ENCODE data around the gene LAMA5. TPM values are rescaled to one million over a fixed set of nuclear protein-coding genes. Genes with fewer than 3 reads are reported as not detected.

Gene LAMA5
- total RNA-seq, 4 donors from 2014 or later, result 93.9 to 179 (median 117) TPM

- DNase-seq, result no peak
- H3K4me1 ChIP-seq, result peaks cover 6 to 7% of the 10 kb centered on the region in 2 donors
- WGBS, 2 donors, result 93 to 94% methylated on average over 31 of the region's 31 CpGs
- no peaks in the 10 kb centered on the region for H3K27me3 ChIP-seq
- TF ChIP-seq CTCF (IDR thresholded peaks at IDR 0.05), result no peak
- no peak for TF ChIP-seq POLR2A (IDR thresholded peaks at IDR 0.05)
- peaks cover 56 to 59% of the 10 kb centered on the region in 2 donors for H3K36me3 ChIP-seq
- no peaks in the 10 kb centered on the region for H3K9me3 ChIP-seq
- intact Hi-C loops (cut with DNase I), result no loop called here
- no peak overlapping the region for H3K4me3 ChIP-seq (replicated peaks in 1 of 3)
- no peak overlapping the region for H3K27ac ChIP-seq
Measured at GRCh38 chr20:62281161-62281933, 85.8 kb downstream of the LAMA5 start.

- no peak overlapping the region for H3K4me3 ChIP-seq (replicated peaks in 1 of 3)
- no peaks in the 10 kb centered on the region for H3K9me3 ChIP-seq
- no peaks in the 10 kb centered on the region for H3K27me3 ChIP-seq
- 88% methylated on average over 4 of the region's 4 CpGs for WGBS, 2 donors
- TF ChIP-seq CTCF (IDR thresholded peaks at IDR 0.05) (no peak), POLR2A (IDR thresholded peaks at IDR 0.05) (no peak)
- intact Hi-C loops (cut with DNase I), result no loop called here
- peaks cover 51 to 53% of the 10 kb centered on the region in 2 donors for H3K36me3 ChIP-seq
- peaks cover 12 to 16% of the 10 kb centered on the region in 2 donors for H3K4me1 ChIP-seq
- no peak for DNase-seq
- H3K27ac ChIP-seq, result no peak overlapping the region
Measured at GRCh38 chr20:62280303-62280702, 86.8 kb downstream of the LAMA5 start.

- Histone ChIP-seq H3K36me3 (peaks cover 49% of the 10 kb centered on the region in 2 donors), H3K27ac (peak overlapping the region in 1 of 3 donors; percentile 12), H3K4me1 (peaks cover 23 to 24% of the 10 kb centered on the region in 2 donors), H3K9me3 (no peaks in the 10 kb centered on the region), H3K4me3 (replicated peaks in 1 of 3) (no peak overlapping the region), H3K27me3 (no peaks in the 10 kb centered on the region)
- DNase-seq, result no peak
- TF ChIP-seq CTCF (IDR thresholded peaks at IDR 0.05), result no peak
- WGBS, 2 donors, result 79 to 81% methylated on average over 13 of the region's 13 CpGs
- intact Hi-C loops (cut with DNase I), result no loop called here
Measured at GRCh38 chr20:62277253-62277652, 89.9 kb downstream of the LAMA5 start.

- peaks cover 23 to 24% of the 10 kb centered on the region in 2 donors for H3K4me1 ChIP-seq
- no peaks in the 10 kb centered on the region for H3K9me3 ChIP-seq
- H3K4me3 ChIP-seq (replicated peaks in 1 of 3), result no peak overlapping the region
- peak overlapping the region in 2 of 3 donors; percentile 12 to 55 for H3K27ac ChIP-seq
- H3K36me3 ChIP-seq, result peaks cover 43 to 48% of the 10 kb centered on the region in 2 donors
- intact Hi-C loops (cut with DNase I), result no loop called here
- WGBS, 2 donors, result 49 to 83% methylated on average over 6 of the region's 6 CpGs
- TF ChIP-seq CTCF (IDR thresholded peaks at IDR 0.05), result no peak
- no peak for TF ChIP-seq POLR2A (IDR thresholded peaks at IDR 0.05)
- no peaks in the 10 kb centered on the region for H3K27me3 ChIP-seq
- DNase-seq, result peak; percentile 33 to 86
Measured at GRCh38 chr20:62276439-62276838, 90.7 kb downstream of the LAMA5 start.

GRCh38 chr20:62275219-62275618 lies 91.9 kb downstream of the LAMA5 start:
- H3K4me3 ChIP-seq (replicated peaks in 1 of 3), result no peak overlapping the region
- no peak for TF ChIP-seq POLR2A (IDR thresholded peaks at IDR 0.05)
- no peak for TF ChIP-seq CTCF (IDR thresholded peaks at IDR 0.05)
- H3K36me3 ChIP-seq, result peaks cover 33 to 36% of the 10 kb centered on the region in 2 donors
- DNase-seq, result no peak
- H3K4me1 ChIP-seq, result peaks cover 23 to 24% of the 10 kb centered on the region in 2 donors
- no peaks in the 10 kb centered on the region for H3K9me3 ChIP-seq
- intact Hi-C loops (cut with DNase I), result no loop called here
- 91 to 92% methylated on average over 10 of the region's 10 CpGs for WGBS, 2 donors
- no peak overlapping the region for H3K27ac ChIP-seq
- H3K27me3 ChIP-seq, result no peaks in the 10 kb centered on the region

All from thyroid gland (tissue), 4 donors.